ENCODE results near the gene UNC5A. TPM values are rescaled to one million over a fixed set of nuclear protein-coding genes. Genes with fewer than 3 reads are reported as not detected.

The UNC5A gene
- total and polyA plus RNA-seq, 2 of the 8 experiments (the other 6 are each of a cell fraction or from before 2014, with no cell fraction given) = 4.0 to 7.6 TPM

DNA sequence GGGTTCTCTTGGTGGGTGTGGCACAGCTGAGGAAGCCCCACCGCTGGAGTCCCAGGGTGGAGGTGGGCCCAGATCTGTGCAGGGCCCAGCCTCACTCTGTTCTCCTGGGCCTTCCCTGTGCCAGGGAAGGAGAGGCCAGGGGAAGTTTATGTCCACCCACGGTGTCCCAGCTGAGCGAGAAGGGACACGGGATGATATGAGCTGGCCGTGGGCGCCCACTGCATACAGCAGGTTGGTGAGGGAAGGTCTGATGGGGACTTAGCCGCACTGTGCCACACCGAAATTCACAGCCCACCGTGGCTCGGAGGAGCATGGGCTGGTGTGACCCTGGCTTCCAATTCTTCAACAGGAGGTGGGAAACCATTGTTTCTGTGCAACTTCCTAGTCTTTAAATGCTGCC is 33.9 kb downstream of the UNC5A start:
- H4K5ac ChIP-seq (ENCODE audit: insufficient read length, low read depth, low read length) = no peak overlapping the region
- no peak overlapping the region; the same call in 1 of the 2 replicates for H2BK5ac ChIP-seq (ENCODE audit: low read depth, low read length)
- no peak overlapping the region for H2BK120ac ChIP-seq (replicated peaks; ENCODE audit: low read depth, low read length)
- no peak overlapping the region for H3K23ac ChIP-seq (ENCODE audit: insufficient read length)
- no peaks in the 10 kb centered on the region for H3K9me3 ChIP-seq (ENCODE audit: insufficient read depth in 2 of 2, low read depth in 1 of 2, low read length in 1 of 2)
- no peak overlapping the region for H3K14ac ChIP-seq (ENCODE audit: insufficient read length)
- H3K79me2 ChIP-seq (ENCODE audit: control insufficient read depth in 1 of 2, insufficient read depth in 2 of 2, low read length in 2 of 2) = no peaks in the 10 kb centered on the region
- H3K4me2 ChIP-seq (ENCODE audit: insufficient read depth in 1 of 2, low read depth in 2 of 2, low read length in 2 of 2) = no peak overlapping the region
- H3K4me3 ChIP-seq (ENCODE audit: extremely low read depth in 1 of 4, insufficient read depth in 2 of 4, low read depth in 3 of 4, low read length in 4 of 4) = no peak overlapping the region
- H4K20me1 ChIP-seq (replicated peaks in 1 of 2; ENCODE audit: control insufficient read depth in 1 of 2, insufficient read depth in 2 of 2, low read length in 2 of 2) = peaks cover 3 to 6% of the 10 kb centered on the region in 2 experiments
- H3K18ac ChIP-seq (ENCODE audit: extremely low read depth, low read length) = no peak overlapping the region
- no peak overlapping the region for H2AFZ ChIP-seq (ENCODE audit: low read length)
- no peaks in the 10 kb centered on the region for H3K79me1 ChIP-seq (ENCODE audit: low read depth, low read length)
- no peaks in the 10 kb centered on the region for H3K23me2 ChIP-seq (ENCODE audit: low read depth, low read length)
- H2AK5ac ChIP-seq (ENCODE audit: low read depth, low read length) = no peak overlapping the region
- CTCF ChIA-PET (ENCODE audit: partially characterized antibody) = interaction anchor here (0.9 to 3.7 kb wide), 5 partner anchors 20 to 184 kb away, joined by 3 to 13 read pairs (median 4); no protein-coding TSS in a partner anchor
- H2BK15ac ChIP-seq (ENCODE audit: low read length) = no peak overlapping the region
- H3K36me3 ChIP-seq (ENCODE audit: control insufficient read depth in 2 of 4, insufficient read depth in 4 of 4, low read length in 3 of 4) = no peaks in the 10 kb centered on the region
- no peak overlapping the region for H3K56ac ChIP-seq (replicated peaks; ENCODE audit: insufficient read length, low read depth, low read length)
- H3K27me3 ChIP-seq (replicated peaks in 1 of 4; ENCODE audit: control insufficient read depth in 3 of 4, extremely low read depth in 1 of 4, insufficient read depth in 3 of 4, low read length in 3 of 4) = peaks cover 0 to 6% (median 0%) of the 10 kb centered on the region in 4 experiments; a peak in 3 of 7 replicates
- no peak overlapping the region for H4K91ac ChIP-seq (replicated peaks; ENCODE audit: insufficient read length, low read length)
- peaks cover 0 to 20% (median 12%) of the 10 kb centered on the region in 4 experiments; a peak in 6 of 7 replicates for H3K4me1 ChIP-seq (replicated peaks in 1 of 4; ENCODE audit: control insufficient read depth in 3 of 4, insufficient read depth in 4 of 4, low read length in 3 of 4)
- no peak overlapping the region for H2BK20ac ChIP-seq (ENCODE audit: low read length)
- H4K8ac ChIP-seq (ENCODE audit: extremely low read depth, insufficient read depth, low read length) = no peak overlapping the region
- no peak overlapping the region for H3K9ac ChIP-seq (replicated peaks in 1 of 4; ENCODE audit: extremely low read depth in 1 of 4, low read depth in 3 of 4, low read length in 3 of 4)
- no peak for DNase-seq (ENCODE audit: low read depth in 1 of 2, low spot score in 2 of 2)
- H2BK12ac ChIP-seq (ENCODE audit: low read depth, low read length) = no peak overlapping the region
- WGBS, 2 experiments (ENCODE audit: extremely low coverage in 1 of 2, insufficient coverage in 1 of 2, insufficient read length in 1 of 2, insufficient replicate concordance in 2 of 2, low coverage in 1 of 2, low lambda C conversion rate in 2 of 2, missing lambda C conversion rate in 1 of 2) = 90% methylated on average over 10 of the region's 10 CpGs; no CpG with 5 or more reads in 1 of the 2 experiments
- POLR2A ChIA-PET (ENCODE audit: partially characterized antibody) = no interaction called here
- no peak overlapping the region for H3K4ac ChIP-seq (replicated peaks; ENCODE audit: insufficient read length, low read depth, low read length)
- H3K27ac ChIP-seq (ENCODE audit: low read depth, low read length) = no peak overlapping the region
- FAIRE-seq = no peak
- TF ChIP-seq E2F6 (IDR thresholded peaks at IDR 0.05) = no peak
- no peak for TF ChIP-seq SP2 (IDR thresholded peaks at IDR 0.05; ENCODE audit: low read length)
- TF ChIP-seq PHF8 (conservative IDR thresholded peaks at IDR 0.05; ENCODE audit: low read depth, low read length) = no peak
- TF ChIP-seq YY1 (IDR thresholded peaks at IDR 0.05; ENCODE audit: low read depth, low read length) = no peak
- no peak for TF ChIP-seq KDM5A (IDR thresholded peaks at IDR 0.05; ENCODE audit: low read length)
- TF ChIP-seq RNF2 (IDR thresholded peaks at IDR 0.05; ENCODE audit: borderline replicate concordance, low read depth, low read length, missing control alignments, poor library complexity, severe bottlenecking) = no peak
- TF ChIP-seq KDM4A (IDR thresholded peaks at IDR 0.05; ENCODE audit: low read depth, low read length, severe bottlenecking) = no peak
- no peak for TF ChIP-seq BCL11A (IDR thresholded peaks at IDR 0.05; ENCODE audit: low read depth in 2 of 2, low read length in 2 of 2)
- no peak for TF ChIP-seq HDAC2 (IDR thresholded peaks at IDR 0.05; ENCODE audit: borderline replicate concordance in 1 of 2, low read depth in 2 of 2, low read length in 2 of 2)
- no peak for TF ChIP-seq CEBPB (IDR thresholded peaks at IDR 0.05; ENCODE audit: low read depth, low read length)
- no peak for TF ChIP-seq ASH2L (IDR thresholded peaks at IDR 0.05; ENCODE audit: low read length)
- TF ChIP-seq RFX5 (IDR thresholded peaks at IDR 0.05; ENCODE audit: borderline replicate concordance, low read depth, low read length) = no peak
- no peak for TF ChIP-seq GABPA (IDR thresholded peaks at IDR 0.05; ENCODE audit: borderline replicate concordance, insufficient read depth, low read length)

Data from H1 (cell line).